ENCODE data around the gene LZIC.

DNA sequence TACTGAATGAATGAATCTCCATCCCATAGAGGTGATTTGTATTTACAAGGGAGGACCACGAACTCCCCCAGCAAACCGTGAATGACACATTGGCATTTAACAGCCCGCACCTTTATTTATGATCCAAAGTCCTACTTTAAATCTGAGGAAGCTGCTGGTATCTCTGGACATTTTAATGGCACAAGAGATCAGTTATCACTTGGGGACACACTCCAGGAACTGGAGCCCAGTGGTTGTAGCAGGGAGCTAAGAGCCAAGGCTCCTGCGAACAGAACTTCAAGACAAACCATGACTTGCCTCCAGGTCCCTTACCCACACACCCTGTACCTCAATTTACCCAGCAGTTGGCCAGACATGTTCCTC, 34.3 kb downstream of the LZIC start:
- TF ChIP-seq, protein P1, sequence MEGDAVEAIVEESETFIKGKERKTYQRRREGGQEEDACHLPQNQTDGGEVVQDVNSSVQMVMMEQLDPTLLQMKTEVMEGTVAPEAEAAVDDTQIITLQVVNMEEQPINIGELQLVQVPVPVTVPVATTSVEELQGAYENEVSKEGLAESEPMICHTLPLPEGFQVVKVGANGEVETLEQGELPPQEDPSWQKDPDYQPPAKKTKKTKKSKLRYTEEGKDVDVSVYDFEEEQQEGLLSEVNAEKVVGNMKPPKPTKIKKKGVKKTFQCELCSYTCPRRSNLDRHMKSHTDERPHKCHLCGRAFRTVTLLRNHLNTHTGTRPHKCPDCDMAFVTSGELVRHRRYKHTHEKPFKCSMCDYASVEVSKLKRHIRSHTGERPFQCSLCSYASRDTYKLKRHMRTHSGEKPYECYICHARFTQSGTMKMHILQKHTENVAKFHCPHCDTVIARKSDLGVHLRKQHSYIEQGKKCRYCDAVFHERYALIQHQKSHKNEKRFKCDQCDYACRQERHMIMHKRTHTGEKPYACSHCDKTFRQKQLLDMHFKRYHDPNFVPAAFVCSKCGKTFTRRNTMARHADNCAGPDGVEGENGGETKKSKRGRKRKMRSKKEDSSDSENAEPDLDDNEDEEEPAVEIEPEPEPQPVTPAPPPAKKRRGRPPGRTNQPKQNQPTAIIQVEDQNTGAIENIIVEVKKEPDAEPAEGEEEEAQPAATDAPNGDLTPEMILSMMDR (IDR thresholded peaks at IDR 0.05): no peak
- no peak for TF ChIP-seq TCF7L2 (IDR thresholded peaks at IDR 0.05; ENCODE audit: low read depth, low read length)

Data from Panc1 (cell line).